SKM-1 (cell line): Measurements from ENCODE around the gene PALM3.

ENCODE experiments used
- DNase-seq: peaks from one replicate; lab custom pipeline; 2025; ENCODE audit not compliant: unreplicated experiment; lab: John Stamatoyannopoulos, UW

Gene PALM3

DNA sequence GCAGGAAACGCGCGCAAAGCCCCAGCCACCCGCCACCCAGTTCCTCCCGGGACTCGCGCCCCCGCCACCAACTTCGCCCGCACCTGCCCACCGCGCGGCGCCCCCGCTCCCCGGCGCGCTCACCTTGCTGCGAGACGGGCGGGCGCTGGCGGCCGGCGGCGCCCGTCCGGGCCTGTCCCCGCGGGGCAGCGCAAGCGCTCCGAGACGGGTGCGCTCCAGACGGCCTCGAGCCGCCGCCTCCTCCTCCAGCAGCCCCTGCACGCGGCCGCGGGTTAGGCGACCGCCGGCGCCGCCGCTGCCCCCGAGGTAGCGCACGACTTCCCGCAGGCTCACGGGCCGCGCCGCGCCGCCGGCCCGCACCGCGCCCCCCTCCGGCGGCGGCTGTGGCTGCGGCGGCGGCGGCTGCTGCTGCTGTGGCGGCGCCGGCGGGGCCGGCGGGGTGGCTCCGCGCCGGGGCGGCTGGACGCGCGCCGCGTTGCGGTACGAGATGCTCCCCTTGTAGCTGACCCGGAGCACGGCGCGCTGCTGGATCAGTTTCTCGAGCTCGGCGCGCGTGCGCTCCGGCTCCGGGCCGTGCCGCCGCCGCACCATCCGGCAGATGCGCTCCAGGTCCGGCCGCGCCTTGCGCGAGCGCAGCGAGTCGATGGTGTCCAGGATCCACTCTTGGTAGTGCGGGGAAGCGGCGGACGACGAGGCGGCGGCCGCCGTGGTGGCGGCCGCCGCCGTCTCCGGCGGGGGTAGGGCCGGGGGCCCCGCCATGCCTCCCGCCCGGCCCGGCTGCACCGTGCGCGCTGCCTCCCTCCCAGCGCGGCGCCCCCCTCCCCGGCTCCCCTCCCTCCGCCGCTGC is 28.0 kb upstream of the PALM3 start:
- no peak for DNase-seq

DNA sequence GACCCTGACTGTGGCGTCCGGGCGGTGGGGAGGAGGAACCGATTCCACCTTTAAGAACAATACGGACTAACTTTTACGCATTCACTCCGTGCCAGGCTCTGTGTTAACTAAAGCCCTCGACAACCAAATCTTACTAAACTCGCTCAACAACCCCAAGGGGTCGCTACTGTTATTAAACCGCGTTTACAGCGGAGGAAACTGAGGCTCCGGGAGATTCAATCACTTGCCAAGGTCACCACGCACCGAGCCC is 27.5 kb upstream of the PALM3 start:
- DNase-seq, result no peak

GRCh38 chr19:14088634-14089411 is 26.9 kb upstream of the PALM3 start:
- no peak for DNase-seq

- DNase-seq, result no peak
Measured at GRCh38 chr19:14086098-14086497, 24.2 kb upstream of the PALM3 start.

DNA sequence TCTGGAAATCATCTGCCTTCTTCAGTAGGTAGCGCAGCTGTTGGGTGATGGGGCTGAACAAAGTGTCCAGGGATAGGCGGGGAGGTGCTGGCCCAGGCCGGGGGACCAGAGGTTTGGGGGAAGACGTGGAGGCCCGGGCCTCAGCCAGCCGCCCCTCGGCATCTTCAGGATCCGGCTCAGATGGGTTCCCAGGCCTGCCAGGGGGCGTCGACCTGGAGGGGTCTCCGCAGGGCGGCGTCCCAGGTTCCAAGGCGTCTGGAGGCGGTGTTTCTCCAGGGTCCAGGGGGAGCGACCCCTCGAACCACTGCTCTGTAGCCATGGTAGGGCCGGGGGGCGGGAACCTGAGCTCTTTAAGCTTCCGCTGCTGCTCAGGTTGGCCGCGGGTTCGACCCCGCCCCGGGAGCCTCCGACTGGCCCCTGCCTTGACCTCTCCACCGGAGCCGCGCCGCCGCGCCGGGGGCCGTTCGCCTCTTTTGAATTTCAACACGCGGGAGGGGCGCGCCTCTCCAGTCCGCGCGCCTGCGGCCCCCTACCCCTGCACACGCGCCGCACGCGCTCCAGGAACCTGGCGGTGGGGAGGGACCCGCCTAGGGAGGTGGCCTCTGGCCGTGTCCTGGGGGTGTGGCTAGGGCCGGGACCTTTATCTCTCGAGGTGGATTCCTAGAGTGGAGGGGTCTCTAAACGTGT is 23.6 kb upstream of the PALM3 start, which contains the start of gene C19orf67:
TSS of gene C19orf67 (minus strand) at position 475 of the 687 bp plus-strand sequence. CDS start at position 319, 156 bp downstream.
- no peak for DNase-seq

DNA sequence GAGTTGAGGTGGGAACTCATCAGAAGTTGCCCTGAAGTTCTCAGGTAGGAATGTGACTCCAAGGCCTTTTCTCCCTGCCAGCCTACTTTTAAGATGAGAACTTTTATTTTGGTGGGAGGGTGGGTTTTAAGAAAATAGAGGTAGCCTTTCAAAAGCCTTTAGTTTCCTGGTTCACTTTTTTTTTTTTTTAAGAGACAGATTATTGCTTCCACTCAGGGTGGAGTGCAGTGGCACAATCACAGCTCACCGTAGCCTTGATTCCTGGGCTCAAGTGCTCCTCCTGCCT is 20.7 kb upstream of the PALM3 start:
- DNase-seq, result no peak

DNA sequence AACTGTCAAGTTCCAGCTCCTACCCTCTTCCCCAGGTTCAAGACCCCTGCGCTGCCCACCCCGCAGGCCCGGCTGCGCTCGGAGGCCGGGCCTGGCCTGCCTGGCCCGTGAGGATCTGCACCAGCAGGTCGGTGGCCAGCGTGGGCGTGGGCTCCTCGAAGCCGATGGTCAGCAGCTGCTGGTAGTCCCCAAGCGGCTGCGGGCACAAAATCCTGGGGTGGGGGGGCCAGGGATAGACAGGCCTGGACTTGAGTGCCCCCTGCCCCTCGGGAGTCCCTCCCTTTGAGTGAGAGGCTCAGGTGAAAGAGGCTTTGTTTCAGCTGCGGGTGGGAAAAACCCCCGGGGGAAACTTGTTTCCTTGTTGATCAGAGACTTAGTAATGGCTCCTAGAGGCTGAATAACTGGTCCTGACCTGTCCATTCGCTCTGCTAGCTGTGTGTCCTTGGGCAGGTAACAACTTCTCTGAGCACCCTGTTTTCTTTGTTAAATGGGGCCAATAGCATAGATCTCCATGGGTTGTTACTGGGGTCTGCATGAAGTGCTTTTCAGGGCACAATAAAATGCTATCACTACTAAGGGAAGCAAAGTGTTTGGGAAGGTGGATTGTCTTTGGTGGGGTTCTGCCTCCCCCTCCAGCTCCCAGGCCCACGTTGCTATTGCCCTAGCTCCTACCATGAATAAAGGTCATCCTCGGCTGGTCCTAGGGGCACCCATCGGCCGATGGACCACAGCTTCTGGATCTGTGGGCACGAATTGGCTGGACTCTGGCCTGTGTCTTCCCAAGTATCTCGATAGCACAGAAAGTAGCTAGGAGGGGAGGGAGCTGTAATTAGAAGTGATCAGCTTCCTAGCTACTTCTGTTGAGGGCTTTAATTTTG is 20.2 kb upstream of the PALM3 start:
- no peak for DNase-seq

GRCh38 chr19:14080887-14081796 is 19.3 kb upstream of the PALM3 start:
- DNase-seq, result peak; percentile 99

GRCh38 chr19:14078411-14078810 is 16.5 kb upstream of the PALM3 start:
- no peak for DNase-seq

- peak; percentile 49 for DNase-seq
Measured at GRCh38 chr19:14073925-14074838, 12.3 kb upstream of the PALM3 start.

DNA sequence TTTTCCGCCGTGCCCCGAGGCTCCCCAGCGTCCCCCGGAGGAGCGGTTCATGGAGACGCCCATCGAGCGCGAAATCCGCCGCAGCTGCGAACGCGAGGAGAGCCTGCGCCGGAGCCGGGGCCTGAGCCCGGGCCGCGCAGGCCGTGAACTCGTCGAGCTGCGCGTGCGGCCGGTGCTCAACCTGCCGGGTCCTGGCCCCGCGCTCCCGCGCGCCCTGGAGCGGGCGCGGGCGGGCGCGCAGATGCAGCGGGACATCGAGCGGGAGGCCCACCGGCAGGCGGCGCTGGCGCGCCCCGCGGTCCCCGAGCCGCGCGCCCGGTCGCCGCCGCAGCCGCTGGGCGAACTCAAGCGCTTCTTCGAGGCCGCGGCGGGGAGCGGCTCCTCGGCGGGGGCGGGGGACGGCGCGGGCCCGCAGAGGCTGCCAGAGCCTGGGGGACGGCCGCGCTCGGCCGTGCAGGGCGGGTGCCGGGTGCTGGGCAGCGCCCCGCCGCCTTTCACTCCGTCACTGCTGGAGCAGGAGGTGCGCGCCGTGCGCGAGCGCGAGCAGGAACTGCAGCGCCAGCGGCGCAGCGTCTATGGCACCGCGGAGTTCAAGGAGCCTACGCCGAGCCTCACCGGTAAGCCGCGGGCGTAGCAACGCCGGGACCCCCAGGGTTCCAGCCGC is 11.5 kb upstream of the PALM3 start:
- DNase-seq, result peak; percentile 65

DNA sequence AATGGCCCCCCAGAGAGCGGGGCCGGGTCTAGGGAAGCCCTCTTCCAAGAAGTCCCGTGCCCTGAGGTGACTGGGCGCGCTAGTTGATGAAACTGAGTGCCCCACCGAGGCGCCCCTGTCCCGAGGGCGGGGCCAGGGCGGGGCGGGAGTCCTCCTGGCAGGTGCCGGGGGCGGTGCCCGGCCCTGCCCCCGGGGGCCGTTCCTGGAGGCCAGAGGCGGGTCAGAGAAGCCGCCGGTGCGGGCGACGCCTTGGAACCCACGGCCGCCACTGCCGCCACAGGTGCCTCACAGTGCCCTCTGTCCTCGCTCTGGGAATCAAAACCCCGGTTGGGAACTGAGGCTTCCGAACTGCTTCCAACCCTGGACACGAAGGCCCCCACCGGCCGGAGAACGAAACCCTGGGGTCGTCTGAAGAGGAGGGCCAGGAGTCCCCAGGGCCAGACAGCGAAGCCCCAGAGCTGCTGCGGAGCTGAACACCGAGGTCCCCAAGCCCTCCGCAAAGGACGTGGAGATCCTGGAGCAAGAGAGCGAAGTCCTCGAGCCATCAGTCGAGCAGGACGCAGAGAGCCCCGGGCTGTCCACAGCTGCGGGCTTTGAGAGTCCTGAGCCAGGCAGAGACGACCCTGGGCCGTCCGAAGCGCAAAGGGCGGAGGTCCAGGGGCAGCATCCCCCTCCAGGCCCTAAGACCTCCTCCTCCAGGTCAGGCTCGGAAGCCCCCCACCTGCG is 10.8 kb upstream of the PALM3 start, which contains the start of gene MISP3:
TSS of gene MISP3 (plus strand) at position 252 of the 726 bp plus-strand sequence. CDS start 524 bp downstream, outside the sequence.
- DNase-seq, result no peak

DNA sequence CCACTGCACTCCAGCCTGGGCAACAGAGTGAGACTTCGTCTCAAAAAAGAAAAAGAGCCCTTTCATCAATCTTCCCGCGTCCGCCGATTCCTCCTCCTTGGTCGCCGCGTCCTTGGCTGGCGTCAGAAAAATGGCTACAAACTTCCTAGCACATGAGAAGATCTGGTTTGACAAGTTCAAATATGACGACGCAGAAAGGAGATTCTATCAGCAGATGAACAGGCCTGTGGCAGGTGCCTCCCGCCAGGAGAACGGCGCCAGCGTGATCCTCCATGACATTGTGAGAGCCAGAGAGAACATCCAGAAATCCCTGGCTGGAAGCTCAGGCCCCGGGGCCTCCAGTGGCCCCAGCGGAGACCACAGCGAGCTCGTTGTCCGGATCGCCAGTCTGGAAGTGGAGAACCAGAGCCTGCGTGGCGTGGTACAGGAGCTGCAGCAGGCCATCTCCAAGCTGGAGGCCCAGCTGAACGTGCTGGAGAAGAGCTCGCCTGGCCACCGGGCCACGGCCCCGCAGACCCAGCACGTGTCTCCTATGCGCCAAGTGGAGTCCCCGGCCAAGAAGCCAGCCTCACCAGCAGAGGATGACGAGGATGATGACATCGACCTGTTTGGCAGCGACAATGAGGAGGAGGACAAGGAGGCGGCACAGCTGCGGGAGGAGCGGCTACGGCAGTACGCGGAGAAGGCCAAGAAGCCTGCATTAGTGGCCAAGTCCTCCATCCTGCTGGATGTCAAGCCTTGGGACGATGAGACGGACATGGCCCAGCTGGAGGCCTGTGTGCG is 8.6 kb upstream of the PALM3 start:
- no peak for DNase-seq

DNA sequence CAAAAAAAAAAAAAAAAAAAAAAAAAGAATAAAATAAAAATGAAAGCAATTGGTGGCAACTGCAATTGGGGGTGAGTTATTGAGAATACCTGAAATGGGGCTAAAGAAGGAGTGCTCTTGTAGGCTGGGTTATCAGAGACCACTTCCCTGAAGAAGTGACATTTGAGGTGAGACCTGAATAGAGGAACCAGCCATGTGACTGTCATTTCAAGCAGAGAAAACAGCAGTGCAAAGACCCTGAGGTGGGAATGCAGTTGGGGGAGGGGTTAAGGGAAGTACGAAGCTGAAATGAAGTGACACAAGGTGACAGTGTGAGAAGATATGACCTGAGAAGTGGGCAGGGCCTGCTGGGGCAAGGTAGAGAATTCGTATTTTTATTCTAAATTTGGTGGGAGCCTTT is 4.3 kb upstream of the PALM3 start:
- no peak for DNase-seq

DNA sequence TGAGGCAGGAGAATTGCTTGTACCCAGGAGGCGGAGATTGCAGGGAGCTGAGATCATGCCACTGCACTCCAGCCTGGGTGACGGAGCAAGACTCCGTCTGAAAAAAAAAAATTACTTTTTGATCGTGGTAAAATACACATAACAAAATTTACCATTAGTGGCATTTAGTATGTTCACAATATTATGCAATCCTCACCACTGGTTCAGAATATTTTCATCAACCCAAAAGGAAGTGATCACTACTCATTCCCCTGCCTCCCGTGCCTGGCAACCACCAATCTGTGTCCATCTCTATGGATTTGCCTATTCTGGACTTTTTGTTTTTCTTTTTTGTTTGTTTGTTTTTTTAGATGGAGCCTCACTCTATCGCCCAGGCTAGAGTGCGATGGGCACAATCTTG is 1.2 kb upstream of the PALM3 start:
- no peak for DNase-seq

- no peak for DNase-seq
Measured at GRCh38 chr19:14062558-14062855, 631 bp upstream of the PALM3 start.

GRCh38 chr19:14061081-14061749 is 661 bp downstream of the PALM3 start:
- DNase-seq, result no peak
